ENCODE measurements around the gene CD69.

GRCh38 chr12:9711664-9712063 is 49.0 kb downstream of the CD69 start:
- TF ChIP-seq SIN3A (IDR thresholded peaks at IDR 0.05; ENCODE audit: borderline replicate concordance, insufficient read depth, low read depth, low read length) (no peak), CTCF (IDR thresholded peaks at IDR 0.05) (no peak), POLR2AphosphoS5 (IDR thresholded peaks at IDR 0.05; ENCODE audit: low read depth, low read length) (no peak), REST (IDR thresholded peaks at IDR 0.05; ENCODE audit: insufficient read depth in 1 of 2, low read depth in 2 of 2, low read length in 1 of 2) (no peak)
